SJSA1 (cell line): ENCODE measurements around the gene ADK. TPM values are rescaled to one million over a fixed set of nuclear protein-coding genes. Genes with fewer than 3 reads are reported as not detected.

Source experiments
- DNase-seq, 2 experiments: peaks; one replicate each; pipeline ENCODE4 v3.0.0-alpha.2; 2015 to 2020; ENCODE audit warnings: low spot score in 2 of 2, low read depth in 1 of 2
- H3K27ac ChIP-seq: fragments of 250-450 bp; sonication (Bioruptor Pico); 2 replicates; pipeline ENCODE4 v1.5.1; 2020; ENCODE audit warnings: mild to moderate bottlenecking, moderate library complexity
- H3K27me3 ChIP-seq: fragments of 250-450 bp; sonication (Bioruptor Pico); replicated peaks from 2 replicates; pipeline ENCODE4 v1.5.1; 2020; ENCODE audit warnings: mild to moderate bottlenecking, moderate library complexity
- H3K36me3 ChIP-seq: fragments of 250-450 bp; sonication (Bioruptor Pico); 2 replicates; pipeline ENCODE4 v1.5.1; 2020; ENCODE audit warnings: mild to moderate bottlenecking
- H3K4me1 ChIP-seq: fragments of 250-450 bp; sonication (Bioruptor Pico); replicated peaks from 2 replicates; pipeline ENCODE4 v1.6.1; 2021; ENCODE audit warnings: mild to moderate bottlenecking
- H3K4me3 ChIP-seq: fragments of 250-450 bp; sonication (Bioruptor Pico); 2 replicates; pipeline ENCODE4 v1.5.1; 2020; ENCODE audit warnings: mild to moderate bottlenecking
- H3K9me3 ChIP-seq: fragments of 250-450 bp; sonication (Bioruptor Pico); replicated peaks from 2 replicates; pipeline ENCODE4 v1.5.1; 2020; ENCODE audit warnings: mild to moderate bottlenecking
- total RNA-seq: library from RNA; depleted of rRNA; stranded (reverse); fragments of >200 nt; shearing (Covaris generic); gene quantifications from 2 replicates; pipeline ENCODE4 v1.2.3, GENCODE V29; 2014

Gene ADK
- total RNA-seq, 1 experiment from 2014 or later: 63.0 TPM

DNA sequence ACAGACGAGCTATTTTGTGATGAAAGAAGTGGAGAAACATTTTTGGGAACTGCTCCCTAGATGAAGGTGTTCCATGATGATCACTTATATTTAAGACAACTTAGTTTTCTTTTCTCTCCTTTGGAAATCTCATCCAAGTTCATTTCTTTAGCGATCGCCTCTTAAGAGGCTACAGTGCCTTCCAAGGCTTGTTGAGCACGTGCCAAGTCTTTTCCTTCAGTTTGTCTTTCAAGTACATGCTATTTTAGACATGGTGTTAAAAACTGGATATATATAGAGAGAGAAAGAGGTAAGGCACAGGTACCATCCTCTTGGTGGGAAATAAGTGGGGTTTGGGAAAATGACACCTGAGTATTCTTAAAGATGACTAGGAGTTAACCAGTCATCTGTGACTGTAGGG, 2.7 kb downstream of the ADK start:
- DNase-seq: no peak
- Histone ChIP-seq H3K27me3 (no peaks in the 10 kb centered on the region), H3K4me1 (peaks cover 4% of the 10 kb centered on the region; the same call in 1 of the 2 replicates), H3K4me3 (no peak overlapping the region), H3K27ac (no peak overlapping the region), H3K36me3 (no peaks in the 10 kb centered on the region; the same call in 1 of the 2 replicates), H3K9me3 (no peaks in the 10 kb centered on the region)

- H3K4me3 ChIP-seq: no peak overlapping the region
- H3K27ac ChIP-seq: no peak overlapping the region
- H3K9me3 ChIP-seq: no peaks in the 10 kb centered on the region
- H3K27me3 ChIP-seq: no peaks in the 10 kb centered on the region
- no peaks in the 10 kb centered on the region for H3K4me1 ChIP-seq
- no peak for DNase-seq
- H3K36me3 ChIP-seq: no peaks in the 10 kb centered on the region
Observed at GRCh38 chr10:74156919-74157289, 5.9 kb downstream of the ADK start.

- no peaks in the 10 kb centered on the region for H3K27me3 ChIP-seq
- no peak overlapping the region for H3K4me3 ChIP-seq
- H3K9me3 ChIP-seq: no peaks in the 10 kb centered on the region
- H3K36me3 ChIP-seq: no peaks in the 10 kb centered on the region
- no peak for DNase-seq
- no peak overlapping the region for H3K27ac ChIP-seq
- peaks cover 20% of the 10 kb centered on the region; the same call in 1 of the 2 replicates for H3K4me1 ChIP-seq
Observed at GRCh38 chr10:74160013-74160412, 9.0 kb downstream of the ADK start.

- H3K9me3 ChIP-seq: no peaks in the 10 kb centered on the region
- peaks cover 28% of the 10 kb centered on the region for H3K4me1 ChIP-seq
- no peaks in the 10 kb centered on the region for H3K36me3 ChIP-seq
- H3K27ac ChIP-seq: no peak overlapping the region
- no peak overlapping the region for H3K4me3 ChIP-seq
- no peaks in the 10 kb centered on the region for H3K27me3 ChIP-seq
- DNase-seq: peak in 1 of 2 experiments; percentile 32
Observed at GRCh38 chr10:74163319-74164068, 12.5 kb downstream of the ADK start.

- peaks cover 28% of the 10 kb centered on the region for H3K4me1 ChIP-seq
- no peak for DNase-seq
- no peak overlapping the region for H3K27ac ChIP-seq
- no peaks in the 10 kb centered on the region for H3K36me3 ChIP-seq
- no peak overlapping the region for H3K4me3 ChIP-seq
- no peaks in the 10 kb centered on the region for H3K9me3 ChIP-seq
- no peaks in the 10 kb centered on the region for H3K27me3 ChIP-seq
Observed at GRCh38 chr10:74164716-74165529, 13.9 kb downstream of the ADK start.

DNA sequence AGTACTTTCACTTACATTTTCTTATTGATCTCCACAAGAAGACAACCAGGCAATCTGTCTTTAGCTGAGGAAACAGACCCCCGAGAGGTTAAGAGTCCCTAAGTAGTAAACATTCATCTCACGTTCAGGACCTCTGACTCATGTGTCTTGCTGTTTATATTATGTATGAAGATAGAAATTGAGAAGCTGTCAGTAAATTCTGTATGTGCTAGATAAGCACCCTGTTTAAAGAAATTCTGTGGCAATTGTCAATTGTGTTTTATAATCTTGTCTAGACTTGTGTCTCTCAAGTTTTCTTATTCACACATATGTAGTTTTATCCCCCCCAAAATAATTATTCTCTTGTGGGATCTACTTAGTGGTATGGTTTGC, 14.5 kb downstream of the ADK start:
- Histone ChIP-seq H3K27ac (no peak overlapping the region), H3K36me3 (no peaks in the 10 kb centered on the region), H3K9me3 (no peaks in the 10 kb centered on the region), H3K4me3 (no peak overlapping the region), H3K27me3 (no peaks in the 10 kb centered on the region), H3K4me1 (peaks cover 28% of the 10 kb centered on the region)
- DNase-seq: no peak

GRCh38 chr10:74167443-74167842, 16.4 kb downstream of the ADK start:
- Histone ChIP-seq H3K9me3 (no peaks in the 10 kb centered on the region), H3K4me3 (no peak overlapping the region), H3K4me1 (peaks cover 28% of the 10 kb centered on the region), H3K36me3 (no peaks in the 10 kb centered on the region), H3K27me3 (no peaks in the 10 kb centered on the region), H3K27ac (no peak overlapping the region)
- DNase-seq: no peak

DNA sequence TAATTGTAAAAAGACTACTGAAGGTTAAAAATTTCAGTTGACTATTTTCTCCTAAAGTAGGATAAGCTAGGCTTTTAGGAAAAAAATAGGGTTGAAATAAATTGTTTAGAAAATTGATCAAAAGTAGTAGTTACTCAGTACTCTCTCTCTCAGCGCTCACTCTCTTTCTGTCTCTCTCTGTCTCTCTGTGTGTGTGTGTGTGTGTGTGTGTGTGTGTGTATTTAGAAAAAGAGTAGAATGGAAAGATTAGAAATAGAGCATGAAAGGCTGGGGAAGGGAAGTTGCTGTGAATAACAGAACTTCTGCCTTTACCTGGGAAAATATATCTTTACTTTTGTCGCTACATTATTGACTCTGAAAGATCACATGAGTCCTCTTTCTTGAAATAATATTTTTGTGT, 20.6 kb downstream of the ADK start:
- Histone ChIP-seq H3K27me3 (no peaks in the 10 kb centered on the region), H3K36me3 (peaks cover 1% of the 10 kb centered on the region), H3K9me3 (no peaks in the 10 kb centered on the region), H3K4me3 (no peak overlapping the region), H3K27ac (no peak overlapping the region), H3K4me1 (peaks cover 5% of the 10 kb centered on the region)
- DNase-seq: no peak

DNA sequence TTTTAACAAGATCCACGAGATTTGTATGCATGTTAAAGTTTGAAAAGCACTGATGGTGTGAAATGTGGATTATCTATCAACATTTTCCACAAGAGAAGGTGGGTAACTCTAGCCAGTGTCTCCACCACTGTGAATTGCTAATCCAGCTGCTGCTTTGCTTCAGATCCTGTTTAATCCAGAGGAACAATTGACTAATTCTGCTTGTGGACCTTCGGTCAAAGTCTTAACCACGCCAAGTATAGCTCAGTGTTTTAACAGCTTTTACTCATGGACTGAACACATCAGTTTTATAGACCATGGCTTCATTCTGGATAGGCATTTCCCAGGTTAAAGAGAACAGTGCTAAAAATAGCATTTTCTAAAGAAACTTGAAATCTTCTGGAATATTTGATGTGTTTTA, 23.5 kb downstream of the ADK start:
- Histone ChIP-seq H3K27ac (no peak overlapping the region), H3K4me3 (no peak overlapping the region), H3K9me3 (no peaks in the 10 kb centered on the region), H3K27me3 (no peaks in the 10 kb centered on the region), H3K4me1 (peaks cover 23% of the 10 kb centered on the region), H3K36me3 (peaks cover 12% of the 10 kb centered on the region)
- no peak for DNase-seq

DNA sequence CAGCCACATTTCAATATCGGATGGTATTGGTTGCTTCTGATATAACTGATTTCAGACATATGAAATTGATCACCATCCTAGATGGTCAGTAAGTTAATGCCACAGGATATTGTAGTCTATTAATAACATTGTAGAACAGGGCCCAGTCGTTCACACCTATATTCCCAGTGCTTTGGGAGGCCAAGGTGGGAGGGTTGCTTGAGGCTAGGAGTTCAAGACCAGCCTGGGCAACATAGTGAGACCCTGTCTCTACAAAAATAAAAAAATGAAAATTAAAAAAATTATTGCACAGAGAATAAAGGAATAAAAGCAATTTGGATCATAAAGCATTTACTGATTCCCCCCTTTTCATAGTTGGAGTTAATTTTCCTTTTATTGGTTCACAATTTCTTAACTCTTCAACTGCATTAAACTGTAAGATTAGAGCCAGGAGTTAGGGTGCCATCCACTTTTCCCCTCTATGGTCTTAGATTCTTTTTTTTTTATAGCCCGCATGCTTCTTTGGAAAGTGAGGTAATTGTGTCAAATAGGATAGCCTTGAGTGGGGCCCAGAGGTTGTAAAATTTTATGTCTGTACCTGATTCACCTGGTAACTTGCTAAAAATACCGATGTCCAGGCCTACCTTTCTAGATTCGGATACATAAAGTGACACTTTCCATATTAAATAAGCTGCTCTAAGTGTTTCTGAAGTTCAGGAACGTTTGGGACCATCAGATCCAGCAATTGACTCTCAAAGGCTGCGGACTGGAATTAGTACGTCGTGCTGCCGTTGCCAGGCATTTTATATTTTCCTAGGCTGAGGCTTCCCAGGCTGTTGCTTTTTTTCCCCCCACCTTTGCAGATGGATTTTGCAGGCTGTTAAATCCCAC, 24.7 kb downstream of the ADK start:
- Histone ChIP-seq H3K4me1 (peaks cover 26% of the 10 kb centered on the region), H3K27ac (peak overlapping the region; percentile 86), H3K27me3 (no peaks in the 10 kb centered on the region), H3K36me3 (peaks cover 15% of the 10 kb centered on the region), H3K9me3 (no peaks in the 10 kb centered on the region), H3K4me3 (peak overlapping the region; percentile 74)
- DNase-seq: no peak

- H3K36me3 ChIP-seq: peaks cover 15% of the 10 kb centered on the region
- peak; percentile 96 to 97 for DNase-seq
Observed at GRCh38 chr10:74176380-74177139, 25.5 kb downstream of the ADK start.

GRCh38 chr10:74177140-74177677, 26.2 kb downstream of the ADK start:
- DNase-seq: peak in 1 of 2 experiments; percentile 62
- H3K4me1 ChIP-seq: peaks cover 26% of the 10 kb centered on the region

More at GRCh38 chr10:74176380-74177139, 25.5 kb downstream of the ADK start:
- Histone ChIP-seq H3K27ac (peak overlapping the region; percentile 86), H3K4me1 (peaks cover 26% of the 10 kb centered on the region), H3K9me3 (no peaks in the 10 kb centered on the region), H3K4me3 (peak overlapping the region; percentile 74), H3K27me3 (no peaks in the 10 kb centered on the region)

More at GRCh38 chr10:74177140-74177677, 26.2 kb downstream of the ADK start:
- Histone ChIP-seq H3K27ac (peak overlapping the region; percentile 86), H3K27me3 (no peaks in the 10 kb centered on the region), H3K4me3 (peak overlapping the region; percentile 74), H3K9me3 (no peaks in the 10 kb centered on the region), H3K36me3 (peaks cover 15% of the 10 kb centered on the region)
